Keratinocyte (primary cell): ENCODE results near the gene NTMT1. TPM values are rescaled to one million over a fixed set of nuclear protein-coding genes. Genes with fewer than 3 reads are reported as not detected.

ENCODE experiments used
- DNase-seq: peaks from one replicate; pipeline ENCODE4 v3.0.0-alpha.2; 2011; ENCODE audit warnings: low read depth, missing footprints, low spot score
- FAIRE-seq: peaks from 2 replicates; lab custom pipeline; 2011; peaks lifted over from hg19 to GRCh38; lab: Jason Lieb, UNC
- H2AFZ ChIP-seq: 2 replicates; pipeline ENCODE4 v1.6.0; 2012; ENCODE audit warnings: low read length, control low read depth, inconsistent platforms; ENCODE audit not compliant: control insufficient read depth
- H3K27ac ChIP-seq: 2 replicates; pipeline ENCODE4 v1.5.1; 2011; ENCODE audit warnings: low read length; ENCODE audit not compliant: control insufficient read depth, insufficient read depth
- H3K27me3 ChIP-seq: 3 replicates; pipeline ENCODE4 v1.6.0; 2011; ENCODE audit warnings: low read length; ENCODE audit not compliant: control insufficient read depth, insufficient read depth; ENCODE audit errors: extremely low read depth
- H3K36me3 ChIP-seq, 2 experiments: 2 replicates in 1 of 2; 3 replicates in 1 of 2; pipeline ENCODE4 v1.5.1; 2011; ENCODE audit warnings: low read length in 2 of 2, mild to moderate bottlenecking in 1 of 2; ENCODE audit not compliant: control insufficient read depth in 2 of 2, insufficient read depth in 2 of 2; ENCODE audit errors: extremely low read depth in 1 of 2
- H3K4me1 ChIP-seq: 3 replicates; pipeline ENCODE4 v1.5.1; 2011; ENCODE audit warnings: low read length; ENCODE audit not compliant: control insufficient read depth, insufficient read depth; ENCODE audit errors: extremely low read depth
- H3K4me2 ChIP-seq: 3 replicates; pipeline ENCODE4 v1.6.0; 2011; ENCODE audit warnings: low read depth, low read length; ENCODE audit not compliant: control insufficient read depth, insufficient read depth; ENCODE audit errors: extremely low read depth
- H3K4me3 ChIP-seq, 3 experiments: fragments of 200-600 bp in 1 of 3; sonication (generic) in 1 of 3; 2 replicates in 2 of 3; 3 replicates in 1 of 3; pipeline ENCODE4 v1.5.1; 2011 to 2016; ENCODE audit warnings: low read length in 3 of 3, mild to moderate bottlenecking in 3 of 3, control low read depth in 2 of 3, inconsistent platforms in 1 of 3, low read depth in 1 of 3, mixed read lengths in 1 of 3, mixed run types in 1 of 3, moderate library complexity in 1 of 3; ENCODE audit not compliant: control insufficient read depth in 2 of 3, insufficient read depth in 2 of 3; ENCODE audit errors: extremely low read depth in 1 of 3
- H3K79me2 ChIP-seq: 2 replicates; pipeline ENCODE4 v1.6.0; 2012; ENCODE audit warnings: low read length; ENCODE audit not compliant: control insufficient read depth, insufficient read depth
- H3K9ac ChIP-seq: 3 replicates; pipeline ENCODE4 v1.6.0; 2011; ENCODE audit warnings: low read length; ENCODE audit not compliant: control insufficient read depth, insufficient read depth; ENCODE audit errors: extremely low read depth
- H3K9me1 ChIP-seq: 3 replicates; pipeline ENCODE4 v1.6.0; 2011; ENCODE audit warnings: low read length; ENCODE audit not compliant: control insufficient read depth, insufficient read depth; ENCODE audit errors: extremely low read depth
- H3K9me3 ChIP-seq: 2 replicates; pipeline ENCODE4 v1.5.1; 2012; ENCODE audit warnings: low read depth, low read length; ENCODE audit not compliant: control insufficient read depth
- H4K20me1 ChIP-seq: 3 replicates; pipeline ENCODE4 v1.6.0; 2011; ENCODE audit warnings: low read length; ENCODE audit not compliant: control insufficient read depth, insufficient read depth; ENCODE audit errors: extremely low read depth
- EZH2 ChIP-seq: IDR thresholded peaks from one replicate; pipeline ENCODE4 v1.6.1; 2012; ENCODE audit warnings: inconsistent platforms, mild to moderate bottlenecking, low read length, moderate library complexity
- dilution Hi-C: fragments of 300-500 bp; cut with MboI; formaldehyde crosslinking; loops from one replicate; pipeline ENCODE4 v1.7.0; 2020; ENCODE audit warnings: low sequenced_read_pairs; ENCODE audit not compliant: extremely low pct_ligation_motif_present
- polyA plus RNA-seq, 5 experiments: library from polyadenylated mRNA; depleted of rRNA in 3 of 5; stranded (reverse) in 3 of 5; stranded (forward) in 1 of 5; unstranded in 1 of 5; fragments of >200 nt; gene quantifications; 1 replicate in 1 of 5; 2 replicates in 3 of 5; 3 replicates in 1 of 5; pipeline versions ENCODE4 v1.2.1 to v1.2.3, GENCODE V29; 2011 to 2012; ENCODE audit warnings: missing spikeins in 2 of 5, low read depth in 1 of 5, low replicate concordance in 1 of 5
- TF ChIP-seq, protein P1 (sequence below), 3 experiments: IDR thresholded peaks in 1 of 3; conservative IDR thresholded peaks in 1 of 3; optimal IDR thresholded peaks in 1 of 3; 2 replicates in 2 of 3; 3 replicates in 1 of 3; pipeline versions ENCODE3 to v1.5.1; 2011; ENCODE audit warnings: low read length in 3 of 3, mild to moderate bottlenecking in 3 of 3, moderate library complexity in 2 of 3, control low read depth in 1 of 3, inconsistent platforms in 1 of 3; ENCODE audit not compliant: insufficient read depth in 2 of 3; ENCODE audit errors: extremely low read depth in 1 of 3

NTMT1 gene
- polyA plus RNA-seq, 1 donor (not counting 4 experiments of a cell fraction or from before 2014, with no cell fraction given), result 50.2 TPM

DNA sequence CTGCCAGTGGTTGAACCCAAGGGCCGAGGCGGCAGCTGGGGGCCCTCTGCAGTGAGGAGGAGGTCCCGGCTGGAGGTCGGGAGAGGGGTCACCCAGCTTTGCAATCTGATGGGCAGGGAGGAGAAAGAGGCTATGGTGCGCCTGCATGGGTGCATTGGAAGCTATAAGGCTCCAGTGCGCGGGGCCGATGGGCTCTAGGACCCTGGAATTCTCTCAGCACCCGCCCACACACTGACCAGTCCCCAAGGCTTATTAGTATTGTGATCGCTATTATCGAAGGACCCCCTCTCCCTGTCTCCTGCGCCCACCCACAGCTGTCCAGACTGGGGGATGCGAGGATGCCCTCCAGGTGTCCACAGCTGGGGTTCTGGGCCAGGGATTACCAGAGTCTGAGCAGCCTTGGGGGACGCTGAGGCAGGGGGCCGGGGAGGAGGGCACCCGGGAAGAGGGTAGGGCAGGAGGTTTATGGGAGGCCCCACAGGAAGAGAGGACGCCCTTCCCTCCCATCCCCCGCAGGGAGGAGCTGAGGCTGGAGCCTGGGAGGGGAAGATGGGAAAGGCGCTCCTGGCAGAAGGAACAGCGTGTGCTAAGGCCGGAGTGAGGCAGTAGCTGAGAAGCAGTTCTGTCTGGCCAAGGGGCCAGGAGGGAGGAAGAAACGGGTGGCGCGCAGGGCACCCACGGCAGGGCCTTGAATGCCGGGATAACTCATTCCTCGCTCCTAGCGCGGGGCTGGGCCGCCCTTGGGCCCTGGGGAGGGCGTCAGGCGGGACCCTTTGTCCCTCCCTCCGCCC lies 29.2 kb upstream of the NTMT1 start:
- DNase-seq (no peak), FAIRE-seq (no peak)
- Histone ChIP-seq H3K27me3 (no peaks in the 10 kb centered on the region), H3K9ac (peak overlapping the region; percentile 28), H3K36me3 (no peaks in the 10 kb centered on the region), H3K4me1 (peaks cover 7% of the 10 kb centered on the region), H3K4me2 (peak overlapping the region; percentile 22), H4K20me1 (no peaks in the 10 kb centered on the region), H3K79me2 (no peaks in the 10 kb centered on the region), H2AFZ (peak overlapping the region; percentile 70), H3K9me3 (no peaks in the 10 kb centered on the region), H3K4me3 (peak overlapping the region in 2 of 3 experiments; percentile 16 to 39), H3K9me1 (no peaks in the 10 kb centered on the region), H3K27ac (no peak overlapping the region)
- TF ChIP-seq EZH2, result no peak
- TF ChIP-seq, protein P1, sequence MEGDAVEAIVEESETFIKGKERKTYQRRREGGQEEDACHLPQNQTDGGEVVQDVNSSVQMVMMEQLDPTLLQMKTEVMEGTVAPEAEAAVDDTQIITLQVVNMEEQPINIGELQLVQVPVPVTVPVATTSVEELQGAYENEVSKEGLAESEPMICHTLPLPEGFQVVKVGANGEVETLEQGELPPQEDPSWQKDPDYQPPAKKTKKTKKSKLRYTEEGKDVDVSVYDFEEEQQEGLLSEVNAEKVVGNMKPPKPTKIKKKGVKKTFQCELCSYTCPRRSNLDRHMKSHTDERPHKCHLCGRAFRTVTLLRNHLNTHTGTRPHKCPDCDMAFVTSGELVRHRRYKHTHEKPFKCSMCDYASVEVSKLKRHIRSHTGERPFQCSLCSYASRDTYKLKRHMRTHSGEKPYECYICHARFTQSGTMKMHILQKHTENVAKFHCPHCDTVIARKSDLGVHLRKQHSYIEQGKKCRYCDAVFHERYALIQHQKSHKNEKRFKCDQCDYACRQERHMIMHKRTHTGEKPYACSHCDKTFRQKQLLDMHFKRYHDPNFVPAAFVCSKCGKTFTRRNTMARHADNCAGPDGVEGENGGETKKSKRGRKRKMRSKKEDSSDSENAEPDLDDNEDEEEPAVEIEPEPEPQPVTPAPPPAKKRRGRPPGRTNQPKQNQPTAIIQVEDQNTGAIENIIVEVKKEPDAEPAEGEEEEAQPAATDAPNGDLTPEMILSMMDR (optimal IDR thresholded peaks at IDR 0.05 in 1 of 3, IDR thresholded peaks at IDR 0.05 in 1 of 3, conservative IDR thresholded peaks at IDR 0.05 in 1 of 3; ENCODE audit: extremely low read depth in 1 of 3, insufficient read depth in 2 of 3, low read length in 3 of 3), result no peak
- dilution Hi-C loops, result no loop called here

DNA sequence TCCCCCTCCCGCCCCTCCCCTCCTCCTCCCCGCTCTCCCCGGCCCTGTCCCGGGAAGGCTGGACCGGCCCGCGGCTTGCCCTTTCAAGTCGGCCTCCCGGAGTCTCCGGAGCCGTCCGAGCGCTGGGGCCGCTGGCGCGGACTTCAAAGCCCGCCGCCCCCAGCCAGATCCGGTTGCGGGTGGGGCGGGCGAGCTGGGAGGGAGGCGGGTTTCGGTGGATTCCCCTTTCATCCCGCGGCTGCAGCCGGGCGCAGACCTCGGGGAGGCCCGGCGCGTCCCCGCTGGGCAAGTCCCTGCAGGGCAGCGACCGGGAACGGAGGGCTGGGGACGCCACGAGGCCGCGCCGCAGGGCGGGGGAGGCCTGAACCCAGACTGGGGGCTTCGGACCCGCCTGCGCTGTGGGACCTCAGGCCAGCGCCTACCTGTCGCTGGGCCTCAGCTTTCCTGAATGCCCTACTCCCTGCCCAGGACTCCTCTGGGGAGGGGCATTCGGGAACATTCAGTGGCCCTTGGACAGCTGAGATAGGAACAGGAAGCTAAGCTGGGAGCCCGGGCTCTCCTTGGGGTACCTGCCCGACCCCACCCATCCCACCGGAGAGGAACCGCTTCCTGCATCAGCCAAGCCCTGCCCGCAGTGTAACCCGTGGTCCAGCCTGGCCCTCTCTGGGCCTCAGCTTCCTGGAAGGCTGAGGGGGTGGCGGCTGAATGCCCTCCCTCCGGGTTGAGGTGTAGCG lies 28.4 kb upstream of the NTMT1 start:
- H3K4me2 ChIP-seq, result peak overlapping the region; percentile 71
- FAIRE-seq (no peak), DNase-seq (no peak)
- H3K4me3 ChIP-seq, result peak overlapping the region; percentile 16 to 38 (median 16)
- H3K36me3 ChIP-seq, result no peaks in the 10 kb centered on the region
- no peaks in the 10 kb centered on the region for H4K20me1 ChIP-seq
- H3K9me3 ChIP-seq, result no peaks in the 10 kb centered on the region
- no peaks in the 10 kb centered on the region for H3K27me3 ChIP-seq
- H3K9ac ChIP-seq, result peak overlapping the region; percentile 71
- TF ChIP-seq, protein P1 (optimal IDR thresholded peaks at IDR 0.05 in 1 of 3, IDR thresholded peaks at IDR 0.05 in 1 of 3, conservative IDR thresholded peaks at IDR 0.05 in 1 of 3; ENCODE audit: extremely low read depth in 1 of 3, insufficient read depth in 2 of 3, low read length in 3 of 3), result no peak
- no peak for TF ChIP-seq EZH2
- no peaks in the 10 kb centered on the region for H3K9me1 ChIP-seq
- dilution Hi-C loops, result no loop called here
- peaks cover 7% of the 10 kb centered on the region for H3K4me1 ChIP-seq
- H2AFZ ChIP-seq, result peak overlapping the region; percentile 75
- H3K79me2 ChIP-seq, result no peaks in the 10 kb centered on the region
- peak overlapping the region; percentile 10 for H3K27ac ChIP-seq
